GM04503 (cell line): ENCODE results near the gene RBM33.
"Not testable (repeated sequence)": the region's sequence is repeated elsewhere in the genome, so short reads cannot be mapped to it uniquely, and the experiment has no call there.

ENCODE experiments used
- DNase-seq: peaks from one replicate; pipeline ENCODE4 v3.0.0-alpha.2; 2012; ENCODE audit warnings: low read depth

The RBM33 gene

GRCh38 chr7:155690655-155691054 is 46.2 kb downstream of the RBM33 start:
- DNase-seq: not testable (repeated sequence)

GRCh38 chr7:155692317-155692716 is 47.9 kb downstream of the RBM33 start:
- DNase-seq: no peak

GRCh38 chr7:155693826-155694225 is 49.4 kb downstream of the RBM33 start:
- no peak for DNase-seq

GRCh38 chr7:155694851-155695250 is 50.4 kb downstream of the RBM33 start:
- no peak for DNase-seq

- DNase-seq: no peak
Measured at GRCh38 chr7:155696747-155697146, 52.3 kb downstream of the RBM33 start.

GRCh38 chr7:155698633-155699032 is 54.2 kb downstream of the RBM33 start:
- no peak for DNase-seq

GRCh38 chr7:155699180-155699579 is 54.7 kb downstream of the RBM33 start:
- DNase-seq: no peak

GRCh38 chr7:155700847-155701246 is 56.4 kb downstream of the RBM33 start:
- no peak for DNase-seq

- DNase-seq: no peak
Measured at GRCh38 chr7:155701972-155702544, 57.6 kb downstream of the RBM33 start.

- no peak for DNase-seq
Measured at GRCh38 chr7:155702616-155703015, 58.2 kb downstream of the RBM33 start.

- no peak for DNase-seq
Measured at GRCh38 chr7:155705623-155706360, 61.3 kb downstream of the RBM33 start.

GRCh38 chr7:155706376-155706775 is 61.9 kb downstream of the RBM33 start:
- DNase-seq: no peak

- no peak for DNase-seq
Measured at GRCh38 chr7:155709453-155709852, 65.0 kb downstream of the RBM33 start.

GRCh38 chr7:155710031-155710430 is 65.6 kb downstream of the RBM33 start:
- DNase-seq: no peak

GRCh38 chr7:155710530-155710929 is 66.1 kb downstream of the RBM33 start:
- DNase-seq: no peak

GRCh38 chr7:155711081-155711480 is 66.6 kb downstream of the RBM33 start:
- DNase-seq: no peak

- no peak for DNase-seq
Measured at GRCh38 chr7:155713384-155713783, 68.9 kb downstream of the RBM33 start.

GRCh38 chr7:155714702-155715101 is 70.2 kb downstream of the RBM33 start:
- no peak for DNase-seq

GRCh38 chr7:155715111-155715805 is 70.8 kb downstream of the RBM33 start:
- DNase-seq: no peak

- no peak for DNase-seq
Measured at GRCh38 chr7:155717010-155717744, 72.7 kb downstream of the RBM33 start.

GRCh38 chr7:155721056-155721455 is 76.6 kb downstream of the RBM33 start:
- DNase-seq: no peak

GRCh38 chr7:155722118-155722517 is 77.7 kb downstream of the RBM33 start:
- DNase-seq: no peak

GRCh38 chr7:155722936-155723335 is 78.5 kb downstream of the RBM33 start:
- DNase-seq: no peak
